T-cell (primary cell): ENCODE measurements around the gene SPAG9. TPM values are rescaled to one million over a fixed set of nuclear protein-coding genes. Genes with fewer than 3 reads are reported as not detected.
"Not testable (repeated sequence)": the region's sequence is repeated elsewhere in the genome, so short reads cannot be mapped to it uniquely, and the experiment has no call there.

ENCODE experiments used
- ATAC-seq, 4 experiments: fragments of 200-7000 bp in 3 of 4; fragments of 150-1000 bp in 1 of 4; cut with Tn5 transposase; replicated peaks in 1 of 4; 1 replicate in 3 of 4; 2 replicates in 1 of 4; pipeline ENCODE4 v1.10.0; 2021; ENCODE audit warnings: moderate library complexity in 3 of 4, mild to moderate bottlenecking in 2 of 4, moderate number of reproducible peaks in 1 of 4
- CTCF ChIA-PET, 2 donors: fragments of 300-600 bp; sonication (Branson Sonifier 250); formaldehyde crosslinking; loops; one replicate each; lab custom pipeline; 2022; ENCODE audit warnings: antibody characterized with exemption in 2 of 2; lab: Charles Lee
- POLR2A ChIA-PET, 2 donors: fragments of 300-600 bp; sonication (Branson Sonifier 250); formaldehyde crosslinking; loops; one replicate each; lab custom pipeline; 2022; ENCODE audit warnings: antibody characterized with exemption in 2 of 2; lab: Charles Lee
- DNase-seq, 35 experiments: peaks; one replicate each; pipeline versions ENCODE4 v3.0.0 to v3.0.0-alpha.2; 2013 to 2023
- H3K27ac ChIP-seq: one replicate; pipeline ENCODE4 v1.5.1; 2013; ENCODE audit warnings: low read length
- H3K27me3 ChIP-seq, 2 experiments: replicated peaks in 1 of 2; 1 replicate in 1 of 2; 2 replicates in 1 of 2; pipeline versions ENCODE4 v1.6.1 to v1.7.0; 2013; ENCODE audit warnings: low read length in 1 of 2, mixed read lengths in 1 of 2; ENCODE audit not compliant: control insufficient read depth in 2 of 2, insufficient read depth in 2 of 2; ENCODE audit errors: extremely low read depth in 1 of 2
- H3K36me3 ChIP-seq, 2 donors: 1 replicate in 1 of 2; 2 replicates in 1 of 2; pipeline versions ENCODE4 v1.6.1 to v1.7.0; 2013; ENCODE audit warnings: low read length in 1 of 2; ENCODE audit not compliant: control insufficient read depth in 2 of 2, insufficient read depth in 1 of 2; ENCODE audit errors: extremely low read depth in 1 of 2
- H3K4me1 ChIP-seq, 2 experiments: 1 replicate in 1 of 2; 2 replicates in 1 of 2; pipeline versions ENCODE4 v1.6.1 to v1.7.0; 2013; ENCODE audit warnings: low read length in 2 of 2, mixed read lengths in 1 of 2; ENCODE audit not compliant: insufficient read depth in 2 of 2, control insufficient read depth in 1 of 2; ENCODE audit errors: extremely low read depth in 1 of 2
- H3K4me3 ChIP-seq, 2 donors: 1 replicate in 1 of 2; 2 replicates in 1 of 2; pipeline versions ENCODE4 v1.5.1 to v1.7.0; 2013; ENCODE audit warnings: mild to moderate bottlenecking in 2 of 2, low read length in 1 of 2, moderate library complexity in 1 of 2; ENCODE audit not compliant: control insufficient read depth in 1 of 2; ENCODE audit errors: extremely low read depth in 1 of 2
- H3K9me3 ChIP-seq: 2 replicates; pipeline ENCODE4 v1.7.0; 2013
- H3K27ac Mint-ChIP-seq, 2 donors: one replicate each; pipeline ENCODE4 v1.8.0; 2020 to 2021; ENCODE audit warnings: mild to moderate bottlenecking in 2 of 2, mixed read lengths in 2 of 2
- H3K27me3 Mint-ChIP-seq, 2 donors: one replicate each; pipeline ENCODE4 v1.8.0; 2021 to 2022; ENCODE audit warnings: mixed read lengths in 2 of 2
- H3K36me3 Mint-ChIP-seq: one replicate; pipeline ENCODE4 v1.8.0; 2021; ENCODE audit warnings: mixed read lengths
- H3K4me1 Mint-ChIP-seq, 3 donors: one replicate each; pipeline ENCODE4 v1.8.0; 2020 to 2022; ENCODE audit warnings: mixed read lengths in 3 of 3, mild to moderate bottlenecking in 1 of 3
- H3K4me3 Mint-ChIP-seq, 3 donors: one replicate each; pipeline ENCODE4 v1.8.0; 2020 to 2022; ENCODE audit warnings: mild to moderate bottlenecking in 3 of 3, mixed read lengths in 3 of 3, moderate library complexity in 3 of 3
- H3K9me3 Mint-ChIP-seq, 3 donors: one replicate each; pipeline ENCODE4 v1.8.0; 2020 to 2022; ENCODE audit warnings: mixed read lengths in 3 of 3
- WGBS: methylation state at CpG from one replicate; pipeline ENCODE4 v1.1.5; 2013; ENCODE audit warnings: missing lambda C conversion rate; ENCODE audit not compliant: insufficient coverage; 5-methylcytosine and 5-hydroxymethylcytosine counted together
- total RNA-seq, 35 experiments: library from RNA in 6 of 35; stranded (reverse) in 6 of 35; fragments of 120-200 nt in 1 of 35; gene quantifications; one replicate each; pipeline versions ENCODE4 v1.2.1 to v1.2.4 and lab custom pipeline; 2013 to 2026

Gene SPAG9
- total RNA-seq, 5 donors from 2014 or later (not counting 1 experiment from before 2014, with no cell fraction given), result 48.9 to 61.8 (median 51.9) TPM

GRCh38 chr17:51118330-51119195 is 2.1 kb downstream of the SPAG9 start:
- DNase-seq, result peak in 3 of 35 experiments; percentile 2 to 30 (median 6)
- H3K4me1 ChIP-seq, result peaks cover 17 to 36% of the 10 kb centered on the region in 2 experiments
- no peaks in the 10 kb centered on the region for H3K9me3 ChIP-seq
- 46% methylated on average over 2 of the region's 14 CpGs for WGBS
- H3K4me3 ChIP-seq, result peak overlapping the region in 1 of 2 donors; percentile 8
- Mint-ChIP-seq H3K4me3 (peak overlapping the region; percentile 84 to 92 (median 90)), H3K27ac (no peak overlapping the region), H3K36me3 (no peaks in the 10 kb centered on the region), H3K4me1 (peaks cover 47 to 69% (median 66%) of the 10 kb centered on the region in 3 donors), H3K9me3 (no peaks in the 10 kb centered on the region), H3K27me3 (no peaks in the 10 kb centered on the region)
- ATAC-seq, result no peak
- no peaks in the 10 kb centered on the region for H3K27me3 ChIP-seq
- CTCF ChIA-PET, result interaction anchor here (0.6 to 1.3 kb wide), 6 partner anchors 33 to 163 kb away, joined by 3 to 12 read pairs (median 4); partner anchors contain the start of gene NME1 (in 1 of the 2)
- no peaks in the 10 kb centered on the region for H3K36me3 ChIP-seq
- peak overlapping the region; percentile 90 for H3K27ac ChIP-seq
- POLR2A ChIA-PET, result interaction anchor here (0.6 to 0.7 kb wide), 6 partner anchors 10 to 155 kb away, joined by 4 to 15 read pairs (median 6); no protein-coding TSS in a partner anchor

DNA sequence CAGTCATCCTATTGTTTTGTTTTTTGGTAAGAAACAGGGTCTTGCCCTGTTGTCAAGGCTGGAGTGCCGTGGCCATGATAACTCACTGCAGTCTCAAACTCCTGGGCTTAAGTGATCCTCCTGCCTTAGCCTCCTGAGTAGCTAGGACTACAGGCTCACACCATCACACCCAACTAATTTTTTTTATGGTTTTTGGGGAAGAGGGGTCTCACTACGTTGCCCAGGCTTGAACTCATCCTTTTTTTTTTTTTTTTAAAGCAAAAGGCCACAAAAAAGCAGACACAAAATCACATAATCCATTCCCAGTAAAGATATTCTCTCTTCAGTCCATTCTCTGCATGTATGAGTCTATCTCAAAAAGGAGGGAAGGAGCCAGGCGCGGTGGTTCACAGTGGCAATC is 5.5 kb downstream of the SPAG9 start:
- ChIA-PET POLR2A (no interaction called here), CTCF (interaction anchor here in 1 of 2 donors (0.7 kb wide), 1 partner anchor 38 kb away, joined by 4 read pairs; the partner anchor contains the start of gene NME1)
- DNase-seq (no peak), ATAC-seq (no peak)
- Histone ChIP-seq H3K4me1 (peaks cover 11 to 23% of the 10 kb centered on the region in 2 experiments), H3K27ac (no peak overlapping the region), H3K9me3 (no peaks in the 10 kb centered on the region), H3K27me3 (no peaks in the 10 kb centered on the region), H3K4me3 (no peak overlapping the region), H3K36me3 (no peaks in the 10 kb centered on the region)
- no peaks in the 10 kb centered on the region for H3K36me3 Mint-ChIP-seq
- H3K4me3 Mint-ChIP-seq, result no peak overlapping the region
- H3K4me1 Mint-ChIP-seq, result peaks cover 30 to 57% (median 57%) of the 10 kb centered on the region in 3 donors
- H3K9me3 Mint-ChIP-seq, result no peaks in the 10 kb centered on the region
- H3K27me3 Mint-ChIP-seq, result no peaks in the 10 kb centered on the region
- no peak overlapping the region for H3K27ac Mint-ChIP-seq
- no CpG with 5 or more reads among the region's 4 CpGs for WGBS

DNA sequence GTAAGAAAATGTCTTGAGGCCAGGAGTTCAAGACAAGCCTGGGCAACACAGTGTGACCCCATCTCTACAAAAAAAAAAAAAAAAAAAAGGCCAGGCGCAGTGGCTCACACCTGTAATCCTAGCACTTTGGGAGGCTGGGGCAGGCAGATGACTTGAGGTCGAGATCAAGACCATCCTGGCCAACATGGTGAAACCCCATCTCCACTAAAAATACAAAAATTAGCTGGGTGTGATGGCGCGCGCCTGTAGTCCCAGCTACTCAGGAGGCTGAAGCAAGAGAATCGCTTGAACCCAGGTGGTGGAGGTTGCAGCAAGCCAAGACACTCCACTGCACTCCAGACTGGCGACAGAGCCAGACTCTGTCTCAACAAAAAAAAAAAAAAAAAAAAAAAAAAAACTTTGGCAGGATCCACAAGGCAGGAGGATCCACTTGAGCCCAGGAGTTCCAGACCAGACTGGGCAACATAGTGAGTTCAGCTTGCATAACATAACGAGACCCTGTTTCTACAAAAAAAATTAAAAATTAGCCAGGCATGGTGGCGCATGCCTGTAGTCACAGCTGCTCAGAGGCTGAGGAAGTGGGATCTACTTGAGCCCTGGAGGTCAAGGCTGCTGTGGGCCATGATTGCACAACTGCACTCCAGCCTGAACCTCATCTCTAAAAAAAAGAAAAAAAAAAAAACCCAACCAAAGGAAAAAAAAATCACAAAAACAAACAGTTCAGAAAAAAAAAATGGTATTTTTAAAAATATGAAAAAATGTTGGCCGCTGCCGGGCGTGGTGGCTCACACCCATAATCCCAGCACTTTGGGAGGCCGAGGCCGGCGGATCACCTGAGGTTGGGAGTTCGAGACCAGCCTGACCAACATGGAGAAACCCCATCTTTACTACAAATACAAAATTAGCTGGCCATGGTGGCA is 8.1 kb downstream of the SPAG9 start:
- not testable (repeated sequence) for H3K4me3 Mint-ChIP-seq, H3K9me3 Mint-ChIP-seq, ATAC-seq, H3K27ac Mint-ChIP-seq, H3K27me3 ChIP-seq, H3K9me3 ChIP-seq, H3K27me3 Mint-ChIP-seq, H3K4me3 ChIP-seq, H3K27ac ChIP-seq, H3K36me3 ChIP-seq, H3K36me3 Mint-ChIP-seq, H3K4me1 ChIP-seq
- peak in 1 of 35 experiments; percentile 7 for DNase-seq
- H3K4me1 Mint-ChIP-seq, result peaks cover 16 to 39% (median 34%) of the 10 kb centered on the region in 3 donors
- CTCF ChIA-PET, result interaction anchor here in 1 of 2 donors (0.7 kb wide), 1 partner anchor 71 kb away, joined by 3 read pairs; no protein-coding TSS in a partner anchor
- POLR2A ChIA-PET, result interaction anchor here (0.6 to 0.7 kb wide), 3 partner anchors 119 to 898 kb away, joined by 5 to 8 read pairs (median 5); no protein-coding TSS in a partner anchor
- WGBS, result 100% methylated on average over 7 of the region's 16 CpGs

DNA sequence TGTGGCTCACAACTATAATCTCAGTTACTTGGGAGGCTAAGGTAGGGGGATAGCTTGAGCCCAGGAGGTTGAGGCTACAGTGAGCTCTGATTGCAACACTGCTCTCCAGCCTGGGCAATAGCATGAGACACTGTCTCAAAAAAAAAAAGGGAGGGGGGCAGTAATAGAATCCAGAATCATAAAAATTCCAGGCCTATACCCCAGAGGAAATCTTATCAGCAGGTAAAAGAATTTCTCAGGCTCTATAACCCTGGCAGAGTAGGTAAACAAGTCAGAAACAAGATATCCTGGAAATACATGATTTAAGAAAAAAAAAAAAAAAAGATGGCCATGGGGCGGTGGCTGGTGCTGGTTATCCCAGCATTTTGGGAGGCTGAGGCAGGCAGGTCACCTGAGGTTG is 12.9 kb downstream of the SPAG9 start:
- ATAC-seq, result no peak
- no peak overlapping the region for H3K27ac ChIP-seq
- H3K36me3 ChIP-seq, result peaks cover 0 to 5% of the 10 kb centered on the region in 2 donors
- Mint-ChIP-seq H3K4me3 (no peak overlapping the region), H3K27me3 (no peaks in the 10 kb centered on the region), H3K36me3 (peaks cover 13% of the 10 kb centered on the region), H3K4me1 (peaks cover 19 to 27% (median 26%) of the 10 kb centered on the region in 3 donors), H3K9me3 (no peaks in the 10 kb centered on the region), H3K27ac (no peak overlapping the region)
- no peaks in the 10 kb centered on the region for H3K9me3 ChIP-seq
- no peaks in the 10 kb centered on the region for H3K27me3 ChIP-seq
- no peak overlapping the region for H3K4me3 ChIP-seq
- WGBS, result no CpG with 5 or more reads among the region's 1 CpG
- no peaks in the 10 kb centered on the region for H3K4me1 ChIP-seq
- ChIA-PET CTCF (no interaction called here), POLR2A (no interaction called here)
- no peak for DNase-seq

DNA sequence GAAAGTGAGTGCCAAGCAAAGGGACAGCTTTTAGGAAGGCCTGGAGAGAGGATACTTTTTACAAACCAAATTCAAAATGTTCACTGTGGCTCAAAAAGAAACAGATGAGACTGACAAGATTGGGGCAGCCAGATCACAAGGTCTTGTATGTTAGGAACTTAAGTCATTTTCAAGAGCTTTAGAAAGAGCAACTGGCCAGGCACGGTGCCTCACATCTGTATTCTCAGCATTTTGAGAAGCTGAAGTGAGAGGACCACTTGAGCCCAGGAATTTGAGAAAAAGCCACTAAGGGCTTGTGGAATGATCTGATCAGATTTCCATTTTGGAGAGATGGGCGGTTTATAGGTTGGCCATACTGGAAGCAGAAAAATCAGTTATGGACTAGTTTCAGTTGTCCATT is 17.2 kb downstream of the SPAG9 start:
- Histone ChIP-seq H3K36me3 (peaks cover 0 to 5% of the 10 kb centered on the region in 2 donors), H3K27me3 (no peaks in the 10 kb centered on the region), H3K4me3 (no peak overlapping the region), H3K4me1 (peaks cover 1 to 3% of the 10 kb centered on the region in 2 experiments), H3K9me3 (no peaks in the 10 kb centered on the region), H3K27ac (no peak overlapping the region)
- DNase-seq (no peak), ATAC-seq (no peak)
- POLR2A ChIA-PET, result no interaction called here
- peaks cover 16 to 25% (median 19%) of the 10 kb centered on the region in 3 donors for H3K4me1 Mint-ChIP-seq
- 88% methylated on average over 1 of the region's 2 CpGs for WGBS
- H3K9me3 Mint-ChIP-seq, result no peaks in the 10 kb centered on the region
- H3K4me3 Mint-ChIP-seq, result no peak overlapping the region
- H3K27ac Mint-ChIP-seq, result peak overlapping the region in 1 of 2 donors; percentile 50
- CTCF ChIA-PET, result no interaction called here
- H3K36me3 Mint-ChIP-seq, result peaks cover 15% of the 10 kb centered on the region
- H3K27me3 Mint-ChIP-seq, result no peaks in the 10 kb centered on the region

DNA sequence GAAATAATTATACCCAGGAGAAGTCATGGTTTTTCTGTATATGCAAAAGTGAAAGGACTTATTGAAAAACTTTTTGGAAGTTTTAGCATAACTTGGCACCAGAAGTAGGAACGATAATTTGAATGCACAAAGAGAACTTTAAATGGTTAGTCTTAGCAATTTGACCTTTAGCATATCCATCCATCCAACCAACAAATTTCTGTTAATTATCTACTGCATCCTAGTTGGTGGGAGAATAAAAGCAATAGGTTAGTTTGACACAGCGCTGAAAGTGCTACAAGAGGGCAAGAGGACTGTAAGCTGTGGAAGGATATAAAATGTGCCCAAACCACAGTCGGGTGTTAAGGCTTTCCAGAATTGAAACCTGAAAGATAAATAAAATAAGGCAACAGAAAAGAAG is 17.6 kb downstream of the SPAG9 start:
- Mint-ChIP-seq H3K9me3 (no peaks in the 10 kb centered on the region), H3K36me3 (peaks cover 15% of the 10 kb centered on the region), H3K27ac (peak overlapping the region in 1 of 2 donors; percentile 50), H3K27me3 (no peaks in the 10 kb centered on the region), H3K4me3 (no peak overlapping the region), H3K4me1 (peaks cover 17 to 27% (median 19%) of the 10 kb centered on the region in 3 donors)
- CTCF ChIA-PET, result no interaction called here
- Histone ChIP-seq H3K36me3 (peaks cover 0 to 5% of the 10 kb centered on the region in 2 donors), H3K4me1 (peaks cover 4 to 7% of the 10 kb centered on the region in 2 experiments), H3K27me3 (no peaks in the 10 kb centered on the region), H3K27ac (no peak overlapping the region), H3K9me3 (no peaks in the 10 kb centered on the region), H3K4me3 (no peak overlapping the region)
- ATAC-seq, result no peak
- 84% methylated on average over 2 of the region's 3 CpGs for WGBS
- POLR2A ChIA-PET, result no interaction called here
- DNase-seq, result no peak
